Measurements from ENCODE around the gene ZRANB2.

Gene ZRANB2

GRCh38 chr1:71033136-71033535 lies 47.7 kb downstream of the ZRANB2 start:
- no peak overlapping the region for H3K4me3 ChIP-seq (ENCODE audit: low read depth, low read length)
- DNase-seq (ENCODE audit: low read depth), result no peak
- TF ChIP-seq CTCF (IDR thresholded peaks at IDR 0.05; ENCODE audit: insufficient read depth, low read depth, low read length, missing control alignments), result no peak

- TF ChIP-seq CTCF (IDR thresholded peaks at IDR 0.05; ENCODE audit: insufficient read depth, low read depth, low read length, missing control alignments), result no peak
- no peak overlapping the region for H3K4me3 ChIP-seq (ENCODE audit: low read depth, low read length)
- DNase-seq (ENCODE audit: low read depth), result no peak
Observed at GRCh38 chr1:71031426-71031825, 49.4 kb downstream of the ZRANB2 start.

- H3K4me3 ChIP-seq (ENCODE audit: low read depth, low read length), result no peak overlapping the region
- no peak for DNase-seq (ENCODE audit: low read depth)
- TF ChIP-seq CTCF (IDR thresholded peaks at IDR 0.05; ENCODE audit: insufficient read depth, low read depth, low read length, missing control alignments), result no peak
Observed at GRCh38 chr1:71030026-71030425, 50.8 kb downstream of the ZRANB2 start.

DNA sequence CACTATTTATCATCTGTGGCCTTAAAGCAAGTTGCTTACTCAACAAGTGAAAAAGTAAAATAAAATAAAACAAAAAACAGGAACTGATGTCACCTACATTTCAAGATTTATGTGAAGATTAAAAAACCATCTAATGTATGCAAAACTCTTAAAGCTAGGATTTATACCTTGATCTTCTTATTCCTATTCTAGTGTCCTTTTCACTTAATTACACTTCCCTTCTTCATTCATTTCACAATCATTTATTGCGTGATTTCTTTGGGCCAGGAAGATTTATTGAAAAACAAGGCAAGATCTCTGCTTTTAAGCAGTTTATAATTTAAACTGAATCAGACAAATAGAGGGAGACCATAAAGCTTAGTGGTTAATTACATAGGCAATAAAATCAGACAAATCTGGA lies 51.9 kb downstream of the ZRANB2 start:
- TF ChIP-seq CTCF (IDR thresholded peaks at IDR 0.05; ENCODE audit: insufficient read depth, low read depth, low read length, missing control alignments), result no peak
- no peak for DNase-seq (ENCODE audit: low read depth)
- no peak overlapping the region for H3K4me3 ChIP-seq (ENCODE audit: low read depth, low read length)

DNA sequence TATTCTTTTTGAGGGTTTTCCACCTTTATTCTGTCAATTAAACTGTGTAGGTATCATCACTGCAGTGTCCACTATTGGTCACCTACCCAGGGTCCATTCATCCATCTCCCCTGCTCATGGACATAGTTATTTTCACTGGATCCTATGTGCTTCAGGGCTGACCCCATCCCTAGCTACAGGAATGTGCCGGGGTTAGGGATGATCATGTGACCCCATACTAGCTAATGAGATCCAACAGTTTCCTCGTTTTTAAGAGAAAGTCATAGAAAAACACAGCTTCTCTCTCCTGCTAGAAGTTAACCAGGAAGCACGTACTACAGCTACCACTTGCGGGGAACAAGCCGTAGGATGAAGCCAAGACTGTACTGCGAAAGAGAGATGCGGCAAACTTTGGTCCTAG lies 52.8 kb downstream of the ZRANB2 start:
- no peak for TF ChIP-seq CTCF (IDR thresholded peaks at IDR 0.05; ENCODE audit: insufficient read depth, low read depth, low read length, missing control alignments)
- no peak for DNase-seq (ENCODE audit: low read depth)
- H3K4me3 ChIP-seq (ENCODE audit: low read depth, low read length), result no peak overlapping the region

DNA sequence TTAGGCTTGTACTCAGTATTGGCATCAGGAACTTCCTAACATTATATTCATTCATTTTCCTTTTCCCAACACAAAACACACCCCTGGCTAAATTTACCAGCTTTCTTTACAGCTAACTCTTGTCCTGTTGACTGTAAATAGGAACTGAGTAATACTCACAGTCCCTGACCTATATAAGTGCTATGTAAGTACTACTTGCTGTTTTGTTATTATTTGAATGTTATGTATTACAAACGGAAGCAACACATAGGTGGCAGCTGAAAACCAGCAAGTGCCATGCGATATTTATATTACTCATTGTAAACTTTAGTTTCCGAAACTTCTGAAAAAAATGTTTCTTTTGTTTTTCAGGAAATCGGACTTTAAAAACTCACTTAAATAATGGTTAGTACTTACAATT lies 54.7 kb downstream of the ZRANB2 start:
- DNase-seq (ENCODE audit: low read depth), result peak; percentile 24
- no peak for TF ChIP-seq CTCF (IDR thresholded peaks at IDR 0.05; ENCODE audit: insufficient read depth, low read depth, low read length, missing control alignments)
- H3K4me3 ChIP-seq (ENCODE audit: low read depth, low read length), result no peak overlapping the region

GRCh38 chr1:71023515-71023914 lies 57.3 kb downstream of the ZRANB2 start:
- H3K4me3 ChIP-seq (ENCODE audit: low read depth, low read length), result no peak overlapping the region
- no peak for DNase-seq (ENCODE audit: low read depth)
- TF ChIP-seq CTCF (IDR thresholded peaks at IDR 0.05; ENCODE audit: insufficient read depth, low read depth, low read length, missing control alignments), result no peak

All from GM12865 (cell line).